Kidney epithelial cell (primary cell): ENCODE results near the gene P2RX3. TPM values are rescaled to one million over a fixed set of nuclear protein-coding genes. Genes with fewer than 3 reads are reported as not detected.

Source experiments
- DNase-seq: peaks from one replicate; pipeline ENCODE4 v3.0.0-alpha.2; 2010; ENCODE audit warnings: low read depth
- H3K27me3 ChIP-seq: 2 replicates; pipeline ENCODE4 v1.6.0; 2011; ENCODE audit warnings: low read length; ENCODE audit not compliant: control insufficient read depth, insufficient read depth
- H3K36me3 ChIP-seq: 2 replicates; pipeline ENCODE4 v1.5.1; 2011; ENCODE audit warnings: low read length; ENCODE audit not compliant: control insufficient read depth, insufficient read depth
- H3K4me3 ChIP-seq: 2 replicates; pipeline ENCODE4 v1.5.1; 2011; ENCODE audit warnings: low read depth, mild to moderate bottlenecking, control low read depth, low read length
- total RNA-seq: library from RNA; depleted of rRNA; stranded (reverse); fragments of >200 nt; gene quantifications from 2 replicates; pipeline ENCODE4 v1.2.3, GENCODE V29; 2015
- TF ChIP-seq, protein P1 (sequence below): IDR thresholded peaks from 2 replicates; pipeline ENCODE4 v1.5.1; 2011; ENCODE audit warnings: mild to moderate bottlenecking, moderate library complexity, low read length, control low read depth, inconsistent platforms; ENCODE audit not compliant: insufficient read depth, poor library complexity, severe bottlenecking

The P2RX3 gene
- total RNA-seq, 1 donor from 2014 or later, result not detected

DNA sequence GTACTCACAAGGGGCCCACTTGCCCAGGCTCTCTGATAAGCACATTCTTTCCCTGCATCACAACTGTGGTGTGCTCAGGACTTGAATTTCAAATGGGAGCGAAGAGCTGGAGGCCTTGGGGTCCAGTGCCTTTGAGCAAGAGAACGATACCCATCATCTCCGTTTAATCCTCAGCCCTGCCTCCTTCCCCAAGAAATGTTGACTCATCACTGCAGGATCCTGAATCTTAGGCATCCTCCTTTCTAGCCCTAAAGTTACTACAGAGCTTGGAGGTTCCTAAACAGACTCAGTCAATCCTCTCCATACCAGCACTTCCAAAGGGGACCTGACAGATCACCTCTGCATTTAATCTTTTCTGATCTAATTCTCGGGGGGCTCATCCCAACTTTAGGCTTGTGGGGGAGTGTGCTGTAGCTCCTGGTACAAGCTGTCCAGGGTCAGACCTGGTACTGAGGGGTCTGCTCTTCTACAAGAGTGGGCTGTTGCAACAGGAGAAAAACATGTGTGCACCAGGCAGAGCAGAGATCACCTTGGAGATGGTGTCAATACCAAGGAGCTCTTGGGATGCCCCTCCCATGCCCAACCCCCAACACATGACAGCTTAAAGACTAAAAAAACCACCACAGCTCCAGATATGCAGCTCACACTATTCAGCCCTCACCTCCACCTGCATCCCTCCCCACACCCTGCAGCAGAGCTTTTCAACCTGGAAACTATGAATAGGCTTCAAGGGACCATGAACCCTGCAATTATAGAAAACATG lies 56.2 kb downstream of the P2RX3 start:
- H3K4me3 ChIP-seq, result no peak overlapping the region
- TF ChIP-seq, protein P1, sequence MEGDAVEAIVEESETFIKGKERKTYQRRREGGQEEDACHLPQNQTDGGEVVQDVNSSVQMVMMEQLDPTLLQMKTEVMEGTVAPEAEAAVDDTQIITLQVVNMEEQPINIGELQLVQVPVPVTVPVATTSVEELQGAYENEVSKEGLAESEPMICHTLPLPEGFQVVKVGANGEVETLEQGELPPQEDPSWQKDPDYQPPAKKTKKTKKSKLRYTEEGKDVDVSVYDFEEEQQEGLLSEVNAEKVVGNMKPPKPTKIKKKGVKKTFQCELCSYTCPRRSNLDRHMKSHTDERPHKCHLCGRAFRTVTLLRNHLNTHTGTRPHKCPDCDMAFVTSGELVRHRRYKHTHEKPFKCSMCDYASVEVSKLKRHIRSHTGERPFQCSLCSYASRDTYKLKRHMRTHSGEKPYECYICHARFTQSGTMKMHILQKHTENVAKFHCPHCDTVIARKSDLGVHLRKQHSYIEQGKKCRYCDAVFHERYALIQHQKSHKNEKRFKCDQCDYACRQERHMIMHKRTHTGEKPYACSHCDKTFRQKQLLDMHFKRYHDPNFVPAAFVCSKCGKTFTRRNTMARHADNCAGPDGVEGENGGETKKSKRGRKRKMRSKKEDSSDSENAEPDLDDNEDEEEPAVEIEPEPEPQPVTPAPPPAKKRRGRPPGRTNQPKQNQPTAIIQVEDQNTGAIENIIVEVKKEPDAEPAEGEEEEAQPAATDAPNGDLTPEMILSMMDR, result no peak
- peaks cover 6% of the 10 kb centered on the region for H3K27me3 ChIP-seq
- DNase-seq, result no peak
- no peaks in the 10 kb centered on the region for H3K36me3 ChIP-seq

- Histone ChIP-seq H3K27me3 (peaks cover 4% of the 10 kb centered on the region), H3K36me3 (no peaks in the 10 kb centered on the region), H3K4me3 (no peak overlapping the region)
- TF ChIP-seq, protein P1, result no peak
- no peak for DNase-seq
These were observed 57.9 kb downstream of the P2RX3 start for GRCh38 chr11:57395905-57396623.

GRCh38 chr11:57396744-57397143 lies 58.6 kb downstream of the P2RX3 start:
- H3K4me3 ChIP-seq, result no peak overlapping the region
- no peak for DNase-seq
- TF ChIP-seq, protein P1, result no peak
- H3K27me3 ChIP-seq, result peaks cover 4% of the 10 kb centered on the region
- no peaks in the 10 kb centered on the region for H3K36me3 ChIP-seq

- peaks cover 4% of the 10 kb centered on the region for H3K27me3 ChIP-seq
- no peaks in the 10 kb centered on the region for H3K36me3 ChIP-seq
- DNase-seq, result no peak
- H3K4me3 ChIP-seq, result no peak overlapping the region
- TF ChIP-seq, protein P1, result no peak
These were observed 59.3 kb downstream of the P2RX3 start for GRCh38 chr11:57397394-57397990.

- peaks cover 2% of the 10 kb centered on the region for H3K27me3 ChIP-seq
- TF ChIP-seq, protein P1, result no peak
- no peak for DNase-seq
- H3K36me3 ChIP-seq, result no peaks in the 10 kb centered on the region
- H3K4me3 ChIP-seq, result no peak overlapping the region
These were observed 61.1 kb downstream of the P2RX3 start for GRCh38 chr11:57399221-57399620.
